Activated CD4-positive, alpha-beta T cell treated with anti-CD3 and anti-CD28 coated beads, Interleukin-2, amount 50 U/mL, for 4 hours (primary cell): ENCODE data around the gene ANKRD28.
"Not testable (repeated sequence)": the region's sequence is repeated elsewhere in the genome, so short reads cannot be mapped to it uniquely, and the experiment has no call there.

Experiments
- DNase-seq, 2 experiments: peaks; one replicate each; pipeline ENCODE4 v3.0.0-alpha.2; 2020

Gene ANKRD28

GRCh38 chr3:15797642-15798303 lies at the start of gene ANKRD28:
TSS of gene ANKRD28 (minus strand) at chr3:15797979. CDS start at chr3:15796521, 1,458 bp downstream.
- no peak for DNase-seq

- no peak for DNase-seq
Observed at GRCh38 chr3:15847239-15847638, 49.5 kb upstream of the ANKRD28 start.

DNA sequence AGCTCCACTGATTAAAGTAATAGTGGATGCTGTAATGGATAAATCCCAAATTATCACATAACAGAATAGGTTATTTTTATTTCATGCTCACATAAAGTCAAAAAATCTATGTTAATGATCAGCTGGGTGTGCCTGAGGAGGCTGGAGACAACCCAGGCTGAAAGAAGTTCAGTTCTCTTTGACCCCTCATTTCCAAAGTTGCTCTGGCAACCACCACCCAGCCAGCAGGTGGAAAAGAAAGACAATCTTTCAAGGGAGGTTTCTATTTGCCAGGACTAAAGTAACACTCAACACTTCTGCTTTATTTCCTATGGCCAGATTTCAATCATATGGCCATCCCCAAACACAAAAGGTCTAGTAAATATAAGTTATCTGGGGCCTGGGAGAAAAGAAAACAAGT lies 48.8 kb upstream of the ANKRD28 start:
- no peak for DNase-seq

DNA sequence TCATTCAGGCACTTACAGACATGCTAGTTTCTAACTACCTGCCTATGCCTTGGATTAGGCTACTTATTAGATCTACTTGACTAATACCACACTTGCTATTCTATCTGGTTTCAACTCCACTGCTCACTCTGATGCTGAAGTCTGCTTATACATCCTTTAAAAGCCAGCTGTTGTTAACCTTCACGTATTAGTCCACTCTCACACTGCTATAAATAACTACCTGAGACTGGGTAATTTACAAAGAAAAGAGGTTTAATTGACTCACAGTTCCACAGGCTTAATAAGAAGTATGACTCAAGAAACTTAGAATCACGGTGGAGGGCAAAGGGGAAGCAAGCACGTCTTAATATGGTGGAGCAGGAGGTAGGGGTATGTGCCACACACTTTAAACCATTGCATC lies 47.7 kb upstream of the ANKRD28 start:
- DNase-seq, result no peak

- DNase-seq, result no peak
Observed at GRCh38 chr3:15844889-15845288, 47.1 kb upstream of the ANKRD28 start.

- not testable (repeated sequence) for DNase-seq
Observed at GRCh38 chr3:15841091-15841973, 43.6 kb upstream of the ANKRD28 start.

GRCh38 chr3:15839568-15839967 lies 41.8 kb upstream of the ANKRD28 start:
- DNase-seq, result no peak

DNA sequence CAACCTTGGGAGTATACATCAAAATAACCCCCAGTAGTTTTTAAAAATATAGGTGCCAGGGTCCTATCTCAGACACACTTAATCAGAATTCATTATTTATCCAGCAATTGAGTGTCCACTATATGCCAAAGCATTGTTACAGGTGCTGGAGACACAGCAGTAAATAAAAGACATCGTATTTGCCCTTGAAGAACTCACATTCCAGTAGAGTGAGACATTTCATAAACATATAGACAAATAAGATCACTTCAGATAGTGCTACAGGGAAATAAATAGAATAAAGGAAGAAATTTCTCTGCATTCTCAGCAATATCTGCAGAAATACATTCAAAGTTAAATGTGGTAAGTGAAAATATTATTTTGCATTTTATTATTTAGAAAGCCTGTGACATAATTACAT lies 34.1 kb upstream of the ANKRD28 start:
- DNase-seq, result no peak

DNA sequence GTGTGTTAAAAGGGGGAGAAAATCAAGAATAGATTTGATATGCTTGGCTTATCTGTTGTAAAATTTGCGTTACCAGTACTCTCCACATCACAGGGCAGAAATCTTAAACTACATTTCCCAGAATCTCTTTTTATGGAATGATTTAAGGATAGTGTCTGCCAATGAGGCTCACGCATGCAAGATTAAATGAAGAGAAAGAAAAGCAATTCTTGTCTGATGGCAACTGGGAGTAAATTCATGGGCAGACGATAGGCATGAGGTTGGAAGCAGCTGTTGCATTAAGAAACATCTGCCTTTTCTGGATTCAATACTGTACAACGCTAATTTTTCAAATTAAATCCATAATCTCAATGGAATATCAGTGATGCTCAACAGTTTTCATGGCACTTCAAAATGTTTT lies 27.2 kb upstream of the ANKRD28 start:
- DNase-seq, result no peak

- no peak for DNase-seq
Observed at GRCh38 chr3:15823092-15823491, 25.3 kb upstream of the ANKRD28 start.

DNA sequence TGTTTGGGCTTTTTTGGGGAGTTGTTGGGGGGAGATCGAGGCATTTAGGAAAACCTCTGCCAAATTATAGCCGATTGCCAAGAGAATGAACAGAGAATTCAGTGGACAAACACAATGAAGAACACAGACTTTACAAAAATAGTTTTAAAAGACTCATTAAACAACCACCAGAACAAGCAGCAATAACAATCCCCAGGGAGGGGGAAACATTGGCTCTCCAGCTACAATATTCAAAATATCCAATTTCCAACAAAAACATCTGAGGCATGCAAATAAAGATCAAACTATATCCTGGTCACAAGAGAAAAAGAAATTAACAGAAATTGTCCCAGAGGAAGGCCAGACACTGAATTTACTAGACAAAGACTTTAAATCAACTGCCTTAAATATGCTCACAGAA lies 24.5 kb upstream of the ANKRD28 start:
- no peak for DNase-seq

- DNase-seq, result no peak
Observed at GRCh38 chr3:15820911-15821310, 23.1 kb upstream of the ANKRD28 start.

GRCh38 chr3:15819576-15819975 lies 21.8 kb upstream of the ANKRD28 start:
- DNase-seq, result no peak

DNA sequence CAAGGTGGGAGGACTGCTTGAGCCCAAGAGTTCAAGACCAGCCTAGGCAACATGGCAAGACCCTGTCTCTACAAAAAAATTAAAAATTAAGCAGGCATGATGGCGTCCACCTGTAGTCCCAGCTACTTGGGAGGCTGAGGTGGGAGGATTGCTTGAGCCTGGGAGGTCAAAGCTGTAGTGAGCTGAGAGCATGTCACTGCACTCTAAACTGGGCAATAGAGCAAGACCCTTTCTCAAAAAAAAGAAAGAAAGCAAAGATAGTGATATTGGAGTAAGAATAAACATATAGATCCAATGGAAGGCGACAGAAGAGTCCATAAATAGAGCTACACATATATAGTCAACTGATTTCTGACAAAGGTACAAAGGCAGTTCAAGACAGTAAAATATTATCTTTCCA lies 21.3 kb upstream of the ANKRD28 start:
- DNase-seq, result no peak

- no peak for DNase-seq
Observed at GRCh38 chr3:15815696-15816095, 17.9 kb upstream of the ANKRD28 start.

GRCh38 chr3:15813079-15813478 lies 15.3 kb upstream of the ANKRD28 start:
- DNase-seq, result not testable (repeated sequence)

DNA sequence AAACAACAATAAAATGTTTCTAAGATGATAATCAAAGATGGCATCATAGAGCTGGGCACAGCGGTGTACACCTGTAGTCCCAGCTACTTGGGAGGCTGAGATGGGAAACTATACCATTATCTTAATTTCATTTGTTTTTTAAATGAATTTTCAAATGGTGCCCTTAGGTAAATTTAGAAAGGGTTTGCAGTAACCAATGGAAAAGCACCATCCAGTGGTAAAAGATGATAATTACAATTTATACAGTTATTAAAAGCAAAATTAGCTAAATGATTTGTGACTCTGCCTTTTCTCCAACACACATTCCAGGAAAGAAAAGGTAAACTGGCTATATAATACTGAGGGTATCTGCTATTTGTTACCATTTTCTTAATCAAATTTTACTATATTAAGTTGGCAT lies 14.4 kb upstream of the ANKRD28 start:
- DNase-seq, result no peak

- DNase-seq, result no peak
Observed at GRCh38 chr3:15810702-15811101, 12.9 kb upstream of the ANKRD28 start.

GRCh38 chr3:15809313-15809712 lies 11.5 kb upstream of the ANKRD28 start:
- no peak for DNase-seq

- no peak for DNase-seq
Observed at GRCh38 chr3:15808679-15809310, 11.0 kb upstream of the ANKRD28 start.

- DNase-seq, result no peak
Observed at GRCh38 chr3:15805756-15806266, 8.0 kb upstream of the ANKRD28 start.

- DNase-seq, result no peak
Observed at GRCh38 chr3:15804553-15805095, 6.8 kb upstream of the ANKRD28 start.

- no peak for DNase-seq
Observed at GRCh38 chr3:15803921-15804320, 6.1 kb upstream of the ANKRD28 start.
